CD4-positive, alpha-beta T cell treated with Interleukin-4 for 1 hour (primary cell): ENCODE data around the gene ARMS2.
A peak's percentile ranks its signal among the peaks of the same experiment; 100 is the strongest.

ENCODE experiments used
- DNase-seq, 2 donors: peaks; one replicate each; pipeline ENCODE4 v3.0.0-alpha.2; 2020 to 2022

Gene ARMS2

DNA sequence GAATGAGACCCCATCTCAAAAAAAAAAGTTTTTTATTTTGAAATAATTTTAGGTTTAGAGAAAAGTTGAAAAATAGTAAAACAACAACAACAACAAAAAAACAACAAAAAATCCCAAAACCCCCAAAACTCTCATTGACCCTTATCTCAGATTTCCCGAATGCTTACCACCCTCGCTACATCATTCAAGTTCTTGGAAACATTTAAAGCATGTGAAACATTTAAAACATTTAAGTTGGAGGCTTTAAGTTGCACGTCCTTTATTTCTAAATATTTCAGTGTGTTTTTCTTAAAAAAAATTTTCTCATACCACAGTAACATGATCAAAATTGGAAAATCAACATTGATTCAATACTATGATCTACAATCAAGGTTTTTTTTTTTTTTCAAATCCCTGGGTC, 382 bp upstream of the ARMS2 start:
- DNase-seq: no peak

DNA sequence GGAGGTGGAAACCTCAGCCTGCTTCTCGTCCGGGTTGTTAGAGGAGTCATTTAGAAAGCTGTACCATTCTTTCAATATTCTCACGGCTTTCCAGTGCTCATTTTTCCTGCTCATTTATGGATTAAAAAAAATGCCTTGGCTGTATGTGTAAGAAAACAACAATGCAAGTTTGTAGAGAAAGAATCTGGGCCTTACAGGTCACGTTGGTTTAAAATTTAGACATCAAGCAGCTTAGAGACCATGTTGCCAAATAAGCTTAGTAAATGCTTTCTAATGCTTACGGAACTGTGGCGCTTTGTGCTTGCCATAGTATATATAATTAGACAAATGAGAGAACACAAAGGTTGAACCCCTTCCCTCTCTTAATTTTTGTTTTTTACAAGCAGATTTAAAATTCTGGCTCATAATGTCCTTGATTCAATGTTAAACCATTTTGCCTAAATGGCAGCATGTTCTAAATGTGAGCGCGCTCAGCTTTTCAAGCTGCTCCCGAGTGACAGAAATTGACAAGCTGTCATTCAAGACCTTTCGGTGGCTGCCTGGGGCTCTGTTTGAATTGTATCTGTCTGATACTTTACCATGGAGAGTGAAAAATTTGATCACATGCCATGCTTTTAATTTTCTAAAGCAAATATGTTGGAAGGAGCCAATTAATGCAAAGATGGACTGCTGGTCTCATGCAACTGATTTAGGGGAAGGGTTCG, 1.1 kb downstream of the ARMS2 start:
- DNase-seq: no peak

DNA sequence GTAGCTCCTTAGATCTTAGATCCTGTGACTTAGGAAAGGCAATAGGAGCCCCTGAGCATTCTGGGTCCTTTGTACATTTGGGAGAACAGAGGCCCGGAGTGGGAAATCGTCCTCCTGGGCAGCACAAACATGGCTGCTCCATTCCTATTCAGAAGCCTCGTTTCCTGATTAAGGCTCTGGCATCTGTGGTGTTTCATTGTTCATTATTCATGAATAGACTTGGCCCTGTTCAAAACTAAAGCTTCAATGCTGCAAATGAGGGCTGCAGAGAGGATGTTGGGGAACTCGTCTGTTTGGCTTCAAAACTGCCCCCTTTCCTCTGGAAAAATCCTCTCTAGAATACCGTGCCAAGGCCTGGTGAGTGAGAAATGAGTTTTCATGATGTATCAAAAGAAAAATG, 3.5 kb downstream of the ARMS2 start:
- DNase-seq: no peak

DNA sequence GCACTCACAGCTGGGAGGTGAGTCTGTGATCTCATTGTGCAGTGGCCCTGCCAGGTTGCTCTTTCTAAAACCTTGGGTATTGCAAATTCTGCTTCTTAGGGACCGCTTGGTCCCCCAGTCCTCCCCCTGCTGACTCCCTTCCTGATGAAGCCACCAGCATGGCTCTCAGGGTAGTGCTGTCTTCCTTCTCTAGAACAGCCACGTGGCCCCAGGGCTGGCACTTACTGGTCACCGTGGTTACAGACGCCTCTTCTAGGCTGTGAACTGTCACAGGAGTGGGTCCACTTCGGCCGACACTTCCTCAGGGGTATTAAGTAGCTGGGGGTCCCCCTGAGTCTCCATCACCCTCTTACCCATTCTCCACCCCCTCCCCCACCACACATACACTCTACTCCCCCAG, 4.2 kb downstream of the ARMS2 start:
- no peak for DNase-seq

DNA sequence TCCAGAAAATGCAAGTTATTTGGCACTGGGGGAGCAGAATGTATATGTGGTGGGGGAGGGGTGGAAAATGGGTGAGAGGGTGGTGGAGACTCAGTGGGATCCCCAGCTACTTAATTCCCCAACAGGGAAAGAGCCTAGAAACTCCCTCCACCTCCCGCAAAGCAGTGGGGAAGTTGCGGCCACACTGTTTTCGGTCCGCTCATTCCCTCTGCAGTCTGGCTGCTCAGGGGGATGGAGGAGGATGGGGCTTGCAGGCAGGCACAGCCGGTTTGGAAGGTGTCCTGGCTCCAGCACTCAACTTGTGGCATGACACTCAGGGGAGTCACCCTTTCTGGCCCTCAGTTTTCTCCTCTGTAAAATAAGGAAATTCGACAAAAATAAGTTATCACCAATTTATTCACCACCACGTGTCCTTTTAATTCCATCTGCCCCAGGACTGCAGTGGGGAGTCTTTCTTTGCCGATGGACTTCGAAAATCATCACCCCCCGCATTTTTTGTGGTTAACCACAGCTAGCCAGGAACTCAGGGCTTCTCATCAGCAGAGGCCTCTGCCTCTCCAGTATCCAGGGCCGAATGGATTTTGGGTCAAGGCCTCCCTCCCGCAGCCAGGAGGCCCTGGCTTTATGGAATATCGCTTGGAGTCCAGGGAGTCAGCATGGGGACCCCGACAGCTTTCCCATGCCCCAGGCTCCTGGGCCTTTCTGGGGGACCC, 5.3 kb downstream of the ARMS2 start:
- DNase-seq: no peak

DNA sequence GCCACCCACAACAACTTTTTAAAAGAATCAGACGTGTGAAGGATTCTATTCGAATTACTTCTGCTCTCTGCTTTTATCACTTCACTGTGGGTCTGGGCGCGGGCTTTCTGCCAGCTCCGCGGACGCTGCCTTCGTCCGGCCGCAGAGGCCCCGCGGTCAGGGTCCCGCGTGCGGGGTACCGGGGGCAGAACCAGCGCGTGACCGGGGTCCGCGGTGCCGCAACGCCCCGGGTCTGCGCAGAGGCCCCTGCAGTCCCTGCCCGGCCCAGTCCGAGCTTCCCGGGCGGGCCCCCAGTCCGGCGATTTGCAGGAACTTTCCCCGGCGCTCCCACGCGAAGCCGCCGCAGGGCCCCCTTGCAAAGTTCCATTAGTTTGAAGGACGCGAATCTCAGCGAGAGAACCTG, 6.4 kb downstream of the ARMS2 start:
- DNase-seq: no peak

DNA sequence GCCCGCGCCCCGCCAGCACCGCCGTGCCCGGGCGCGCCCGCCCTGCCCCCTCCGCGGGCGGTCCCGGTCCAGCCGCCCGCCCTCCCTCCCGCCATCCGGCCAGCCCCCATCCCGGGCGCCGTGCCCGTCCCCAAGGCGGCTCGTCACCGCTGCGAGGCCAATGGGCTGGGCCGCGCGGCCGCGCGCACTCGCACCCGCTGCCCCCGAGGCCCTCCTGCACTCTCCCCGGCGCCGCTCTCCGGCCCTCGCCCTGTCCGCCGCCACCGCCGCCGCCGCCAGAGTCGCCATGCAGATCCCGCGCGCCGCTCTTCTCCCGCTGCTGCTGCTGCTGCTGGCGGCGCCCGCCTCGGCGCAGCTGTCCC, 6.9 kb downstream of the ARMS2 start, which contains the start of gene HTRA1:
Gene HTRA1, plus strand, starts transcription at position 187 of the 362 bp plus-strand sequence. Its CDS starts 100 bp downstream, at position 287.
- no peak for DNase-seq

DNA sequence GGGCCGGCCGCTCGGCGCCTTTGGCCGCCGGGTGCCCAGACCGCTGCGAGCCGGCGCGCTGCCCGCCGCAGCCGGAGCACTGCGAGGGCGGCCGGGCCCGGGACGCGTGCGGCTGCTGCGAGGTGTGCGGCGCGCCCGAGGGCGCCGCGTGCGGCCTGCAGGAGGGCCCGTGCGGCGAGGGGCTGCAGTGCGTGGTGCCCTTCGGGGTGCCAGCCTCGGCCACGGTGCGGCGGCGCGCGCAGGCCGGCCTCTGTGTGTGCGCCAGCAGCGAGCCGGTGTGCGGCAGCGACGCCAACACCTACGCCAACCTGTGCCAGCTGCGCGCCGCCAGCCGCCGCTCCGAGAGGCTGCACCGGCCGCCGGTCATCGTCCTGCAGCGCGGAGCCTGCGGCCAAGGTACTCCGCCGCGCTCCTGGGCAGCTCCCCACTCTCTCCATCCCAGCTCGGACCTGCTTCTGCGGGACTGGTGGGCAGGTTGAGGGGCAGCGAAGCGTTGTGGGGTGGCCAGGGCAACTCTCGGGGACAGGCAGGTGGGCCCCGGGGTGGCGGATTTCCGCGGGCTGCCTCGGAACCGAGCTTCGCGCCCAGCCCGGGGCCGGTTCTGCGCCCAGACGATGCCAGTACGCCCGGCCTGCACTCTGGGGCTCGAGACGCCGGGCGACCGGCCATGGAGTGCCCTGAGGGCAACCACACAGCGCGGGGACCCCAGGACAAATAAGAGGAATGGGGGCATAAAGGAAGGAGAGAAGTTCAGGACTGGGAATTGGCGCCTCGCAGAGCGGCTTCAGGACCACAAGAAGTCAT, 7.5 kb downstream of the ARMS2 start:
- no peak for DNase-seq

DNA sequence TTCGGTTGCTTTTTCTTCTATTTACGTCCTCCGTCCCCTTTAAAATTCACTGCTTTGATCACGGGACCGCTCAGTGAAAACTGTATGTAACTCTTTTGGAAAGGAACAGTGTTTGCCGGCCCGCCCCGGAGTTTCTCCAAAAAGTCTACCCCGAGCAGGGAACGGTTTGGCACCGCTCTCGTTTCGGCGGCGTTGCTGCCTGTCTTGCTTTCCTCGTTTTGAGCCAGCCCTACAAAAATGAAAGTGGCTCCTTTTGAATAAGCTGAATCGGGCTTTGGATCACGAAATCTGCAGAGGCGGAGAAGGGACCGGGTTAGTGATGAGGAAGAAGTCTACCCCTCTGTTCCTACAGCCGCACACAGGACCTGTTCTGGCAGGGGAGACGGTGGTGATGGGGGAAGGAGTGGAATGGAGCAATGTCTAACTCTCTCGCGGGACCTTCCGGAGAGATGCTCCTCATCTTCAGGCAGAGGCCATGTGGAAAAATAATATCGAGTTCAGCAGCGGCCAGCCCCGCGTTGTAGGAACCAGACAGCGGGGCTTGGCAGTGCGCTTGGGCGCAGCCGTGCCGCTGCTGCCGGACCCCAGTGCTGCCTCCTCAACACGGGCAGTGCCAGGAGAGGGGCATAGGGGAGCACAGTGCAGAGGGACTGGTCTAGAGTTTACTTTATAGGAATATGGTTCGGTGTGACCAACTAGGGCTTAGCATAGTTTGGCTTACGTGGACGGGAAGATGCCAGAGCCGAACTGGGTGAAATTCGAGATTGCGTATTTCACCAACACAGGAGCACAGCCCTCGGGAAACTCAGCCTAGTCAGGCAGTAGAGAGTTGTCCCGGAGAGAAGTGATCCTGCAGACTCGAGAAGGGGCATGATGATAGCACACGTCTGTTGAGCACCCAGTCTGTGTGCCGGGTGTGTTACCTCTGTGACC, 8.3 kb downstream of the ARMS2 start:
- DNase-seq: no peak

DNA sequence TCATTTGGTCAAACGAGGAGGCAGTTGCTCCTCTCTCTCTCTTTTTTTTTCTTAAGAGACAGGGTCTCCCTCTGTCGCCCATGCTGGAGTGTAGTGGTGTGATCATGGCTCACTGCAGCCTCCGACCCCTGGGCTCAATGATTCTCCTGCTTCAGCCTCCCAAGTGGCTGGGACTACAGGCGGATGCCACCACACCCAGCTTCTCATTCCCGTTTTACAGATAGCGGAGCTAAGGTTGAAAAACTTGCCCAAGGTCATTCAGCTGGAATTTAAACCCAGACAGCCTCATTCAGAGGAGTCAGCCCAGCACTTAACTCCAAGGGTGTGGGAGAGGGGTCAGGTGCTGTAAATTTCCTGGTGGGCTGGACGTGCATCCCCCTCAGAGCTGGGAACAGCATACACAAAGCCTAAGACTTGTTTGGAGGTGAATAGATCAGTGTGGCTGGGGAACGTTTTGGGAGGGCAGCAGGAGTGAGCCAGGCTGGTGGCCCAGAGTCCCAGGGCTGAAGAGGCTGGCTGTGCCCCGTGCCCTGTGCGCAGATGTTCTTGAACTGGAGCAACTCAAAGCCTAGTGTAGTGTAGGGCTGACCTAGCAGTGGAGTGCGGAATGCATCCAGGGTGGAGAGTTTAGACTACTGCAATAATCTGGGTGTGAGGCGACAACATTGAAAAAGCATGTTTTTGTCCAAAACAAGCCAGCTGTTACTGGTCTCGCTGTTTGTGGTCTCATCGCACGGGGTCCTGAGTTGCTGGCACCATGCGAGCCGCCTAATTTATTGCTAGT, 9.2 kb downstream of the ARMS2 start:
- DNase-seq: no peak

DNA sequence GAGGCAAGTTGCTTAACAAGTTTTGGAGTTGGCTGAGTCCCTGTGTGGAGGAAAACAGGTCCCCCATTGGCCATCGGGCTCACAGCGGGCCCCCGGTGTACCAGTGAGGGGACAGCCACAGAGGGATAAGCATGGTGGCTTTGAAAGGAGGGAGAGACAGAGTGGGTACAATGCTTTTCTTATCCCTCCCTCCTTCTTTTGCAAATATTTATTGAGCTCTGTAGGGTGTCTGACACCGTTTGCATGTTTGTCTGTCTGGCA, 9.7 kb downstream of the ARMS2 start:
- DNase-seq: no peak

DNA sequence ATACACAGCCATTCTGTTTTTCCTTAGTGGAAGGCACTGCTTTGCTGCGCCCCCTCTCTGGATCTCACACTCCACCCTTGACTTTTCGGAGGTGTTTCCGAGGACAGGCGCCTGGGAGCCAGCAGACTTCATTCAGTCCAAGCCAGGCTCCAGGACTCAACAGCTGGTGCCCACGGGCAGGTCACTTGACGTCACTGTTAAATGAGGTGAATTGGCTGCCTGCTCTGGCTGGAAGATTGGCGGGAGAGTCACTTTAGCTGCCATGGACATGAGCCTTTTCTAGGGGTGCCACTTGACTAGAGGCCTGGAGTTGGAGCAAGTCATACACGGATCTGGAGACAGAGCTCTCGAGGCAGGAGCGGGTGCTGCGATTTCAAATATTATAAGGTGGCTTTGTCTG, 10.1 kb downstream of the ARMS2 start:
- no peak for DNase-seq

DNA sequence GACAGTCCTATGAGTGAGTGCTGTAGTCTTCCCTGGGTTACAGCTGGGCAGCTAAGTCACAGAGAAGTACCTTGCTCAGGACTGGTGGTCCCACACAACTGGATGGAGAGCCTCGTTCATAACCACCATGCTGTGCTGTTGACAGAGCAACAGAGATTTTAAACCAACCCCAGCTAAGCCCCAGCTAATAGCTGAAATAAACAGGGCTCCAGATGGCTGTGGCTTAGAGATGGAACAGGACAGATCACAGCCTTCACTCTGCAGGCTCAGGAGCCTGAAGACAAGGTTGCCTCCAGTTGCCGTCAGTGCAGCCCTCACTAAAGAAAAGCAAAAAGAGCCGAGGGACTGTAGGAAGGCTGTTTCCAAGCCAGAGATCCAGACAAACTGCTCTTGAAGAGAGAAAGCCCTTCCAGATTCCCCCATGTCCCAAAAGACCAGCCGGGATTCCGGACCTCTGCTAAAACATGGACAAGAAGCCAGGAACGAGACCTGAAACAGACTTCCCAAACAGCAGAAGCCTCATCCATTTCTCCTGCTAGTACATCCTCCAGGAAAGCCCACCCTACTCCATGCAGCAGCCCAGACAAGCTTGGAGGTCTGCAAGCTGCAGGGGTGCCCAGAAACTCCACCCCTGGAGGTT, 11.1 kb downstream of the ARMS2 start:
- DNase-seq: no peak

DNA sequence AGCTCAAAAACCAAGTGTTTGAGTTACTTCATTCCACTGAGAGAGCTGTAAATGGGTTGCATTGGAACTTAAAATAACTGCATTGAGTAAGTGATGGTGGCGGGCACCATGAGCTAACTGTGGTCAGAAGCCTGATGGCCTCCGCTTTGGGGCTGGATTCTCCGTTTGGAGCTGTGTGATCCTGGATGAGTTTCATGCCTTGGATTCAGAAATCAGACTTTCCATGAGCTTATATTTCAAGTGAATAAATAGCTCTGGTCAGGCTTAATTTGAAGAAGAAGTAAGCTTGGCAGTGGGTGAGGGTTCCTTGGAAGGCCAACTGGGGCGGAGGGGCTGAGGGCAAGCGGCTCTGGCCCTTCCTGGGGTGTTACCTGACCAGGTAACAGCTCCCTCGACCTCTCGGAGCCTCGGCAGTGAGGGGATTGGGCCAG, 12.5 kb downstream of the ARMS2 start:
- DNase-seq: no peak

DNA sequence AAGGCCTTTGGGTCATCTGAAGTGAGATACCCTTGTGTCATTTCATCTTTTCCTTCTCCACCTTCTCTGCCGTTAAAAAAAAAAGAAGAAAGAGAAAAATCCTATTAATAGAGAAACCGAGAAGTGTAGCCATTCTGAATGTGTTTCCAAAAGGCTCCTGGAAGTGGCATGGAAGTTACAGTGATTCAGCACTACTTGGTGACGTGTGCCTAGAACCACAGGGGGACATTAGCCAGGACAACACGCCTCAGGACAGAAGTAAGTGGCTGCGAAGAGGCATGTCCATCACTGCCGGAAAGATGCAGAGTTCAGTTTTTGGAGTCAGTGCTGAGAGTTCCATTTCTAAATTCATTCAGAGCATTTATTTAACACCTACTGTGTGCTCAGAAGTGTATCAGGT, 13.2 kb downstream of the ARMS2 start:
- DNase-seq: no peak

DNA sequence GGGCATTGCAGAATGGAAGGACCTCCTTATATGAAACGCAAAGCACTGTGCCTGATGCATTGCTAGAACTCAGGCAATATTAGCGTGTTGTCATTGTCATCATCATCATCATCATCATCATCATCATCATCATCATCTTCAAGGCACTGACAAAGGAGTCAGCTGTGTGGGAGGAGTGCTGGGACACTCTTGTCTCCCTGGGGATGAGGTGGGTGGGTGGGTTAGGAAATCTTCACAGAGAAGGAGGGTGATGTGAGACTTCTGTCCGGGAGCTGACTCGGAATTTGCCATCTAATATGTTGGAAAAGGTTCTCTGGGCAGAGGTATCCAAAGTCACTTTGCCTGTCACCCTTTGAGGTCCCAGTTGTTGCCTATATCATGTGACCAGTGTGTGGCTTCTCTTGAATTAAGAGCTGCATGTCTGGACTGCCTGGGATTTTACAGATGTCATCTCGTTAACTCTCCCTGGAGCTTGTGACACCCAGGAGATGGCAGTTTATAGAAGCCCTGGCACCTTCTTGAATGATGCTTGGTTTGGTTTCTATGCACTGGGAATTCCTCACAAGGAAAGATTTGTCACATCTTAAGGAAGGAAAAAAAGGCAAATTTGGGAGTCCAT, 14.0 kb downstream of the ARMS2 start:
- no peak for DNase-seq

DNA sequence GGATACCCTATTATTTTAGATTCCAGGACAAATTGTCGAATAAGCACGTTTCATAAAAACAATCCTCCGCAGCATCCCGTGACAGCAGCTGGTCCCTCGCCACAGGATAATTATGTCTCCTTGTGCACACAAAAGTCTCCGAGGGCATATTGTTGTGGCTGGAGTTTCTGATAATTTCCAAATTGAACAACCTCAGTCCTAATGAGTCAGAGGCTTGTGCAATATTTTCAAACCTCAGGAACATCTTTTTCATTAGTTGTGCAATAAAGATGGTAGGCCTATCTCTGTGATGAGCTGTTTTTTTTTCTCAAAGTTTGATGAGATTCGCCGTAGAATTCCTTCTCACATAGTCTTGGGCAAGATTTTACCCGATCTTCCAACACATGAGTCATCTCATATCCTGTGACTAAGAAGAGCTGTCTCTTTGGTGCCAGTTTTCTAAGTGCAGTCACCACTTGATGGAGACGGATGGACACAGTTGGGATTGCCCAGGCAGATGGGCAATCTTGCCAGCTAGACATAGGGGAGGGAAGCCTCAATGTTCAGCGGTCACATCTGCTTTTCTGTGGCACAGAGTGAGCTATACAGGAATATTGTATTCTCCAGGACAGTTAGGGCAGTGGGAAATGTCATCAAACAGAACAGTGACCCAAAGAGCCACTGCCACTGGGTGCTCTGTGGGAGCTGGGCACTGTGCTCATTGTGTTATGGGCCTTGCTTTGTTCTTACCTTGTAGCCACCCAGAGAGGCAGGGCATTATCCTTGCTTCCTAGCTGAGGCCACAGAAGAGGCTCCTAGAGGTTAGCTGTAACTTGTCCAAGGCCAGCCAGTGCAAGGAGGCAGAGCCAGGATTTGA, 14.7 kb downstream of the ARMS2 start:
- peak in 1 of 2 donors; percentile 29 for DNase-seq

DNA sequence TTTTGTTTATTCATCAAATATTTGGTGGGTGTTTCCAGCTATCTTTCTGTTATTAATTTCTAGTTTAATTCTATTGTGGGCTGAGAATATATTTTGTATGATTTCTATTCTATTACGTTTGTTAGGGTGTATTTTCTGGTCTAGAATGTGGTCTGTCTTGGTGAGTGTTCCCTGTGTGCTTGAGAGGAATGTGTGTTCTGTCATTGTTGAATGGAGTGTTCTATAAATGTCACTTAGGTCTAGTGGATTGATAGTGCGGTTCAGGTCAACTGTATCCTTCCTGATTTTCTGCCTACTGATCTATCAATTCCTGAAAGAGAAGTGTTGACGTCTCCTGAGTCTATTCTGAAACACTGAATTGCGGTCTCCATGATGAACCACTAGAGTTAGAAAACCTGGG, 15.4 kb downstream of the ARMS2 start:
- DNase-seq: no peak

DNA sequence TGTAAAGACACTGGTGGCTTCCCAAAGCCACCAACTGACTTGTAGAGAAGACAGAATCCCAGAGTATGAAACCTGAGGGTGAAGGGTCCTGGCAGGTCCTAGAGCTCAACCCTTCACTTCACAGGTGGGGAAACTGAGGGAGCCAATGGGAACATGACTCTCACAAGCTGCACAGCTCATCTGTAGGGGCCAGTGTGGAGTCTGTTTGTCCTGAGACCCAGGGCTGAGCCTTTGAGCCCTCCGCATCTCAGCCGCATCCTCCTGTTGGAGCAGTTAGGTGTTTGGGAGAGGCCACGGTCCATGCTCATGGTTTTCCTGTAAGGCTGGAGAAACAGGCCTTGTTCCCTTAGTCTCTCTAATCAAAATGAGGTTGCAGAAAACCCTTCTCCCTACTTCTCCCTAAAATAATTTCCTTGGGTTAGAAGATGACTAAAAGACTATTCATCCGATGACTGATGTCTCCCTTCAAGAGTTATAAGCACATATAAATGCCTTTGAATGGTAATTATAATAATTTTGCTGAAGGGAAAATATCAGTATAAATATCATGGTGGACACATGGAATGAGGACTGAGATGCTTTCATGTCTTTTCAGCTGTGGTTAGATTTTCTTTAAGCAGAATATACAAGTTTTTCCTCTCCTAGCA, 17.2 kb downstream of the ARMS2 start:
- DNase-seq: no peak

DNA sequence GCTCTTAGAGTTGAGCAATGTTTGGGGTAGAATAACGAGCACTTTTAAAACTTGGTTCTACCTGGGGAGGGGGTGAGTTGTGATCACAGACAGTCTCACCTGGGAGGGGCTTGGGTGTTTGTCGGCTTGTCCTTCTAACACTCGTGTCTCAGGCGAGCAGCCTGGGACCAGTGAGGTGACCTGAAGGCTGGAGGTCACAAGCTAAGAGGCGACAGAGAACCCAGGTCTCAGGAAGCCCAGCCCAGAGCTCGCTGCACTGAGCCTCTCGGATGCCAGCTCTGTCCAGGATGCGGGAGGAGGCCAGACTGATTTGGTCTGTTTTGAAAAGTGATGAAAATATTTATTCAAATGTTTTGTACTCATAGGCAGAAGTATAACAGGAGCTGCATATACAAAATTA, 18.7 kb downstream of the ARMS2 start:
- DNase-seq: no peak
